HG02885 (cell line): ENCODE results near the gene SLC1A2.
"Not testable (repeated sequence)": the region's sequence is repeated elsewhere in the genome, so short reads cannot be mapped to it uniquely, and the experiment has no call there.

Experiments used
- ATAC-seq: cut with Tn5 transposase; IDR thresholded peaks from one replicate; pipeline ENCODE4 v1.9.1; 2021; ENCODE audit warnings: mild to moderate bottlenecking; ENCODE audit not compliant: unreplicated experiment, poor library complexity

Gene SLC1A2

GRCh38 chr11:35235936-35236666, 183.3 kb downstream of the SLC1A2 start:
- ATAC-seq, result no peak

DNA sequence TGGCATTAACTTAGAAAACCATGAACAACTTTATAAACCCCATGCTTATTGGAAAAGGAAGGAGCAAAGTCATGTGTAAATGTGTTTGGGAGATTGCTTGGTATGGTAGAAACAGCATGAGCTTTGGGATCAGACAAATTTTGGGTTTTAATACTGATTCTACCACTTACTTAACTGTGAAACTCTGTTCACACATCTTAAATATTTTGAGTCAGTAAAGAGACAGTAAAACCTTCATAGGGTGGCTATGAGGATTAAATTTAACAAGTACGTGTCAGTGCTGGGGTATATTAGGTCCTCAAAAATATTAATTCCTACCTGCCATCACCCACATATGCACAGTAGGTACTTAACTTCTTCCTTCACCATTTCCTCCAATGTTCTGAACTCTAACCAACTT, 183.9 kb downstream of the SLC1A2 start:
- ATAC-seq, result no peak

DNA sequence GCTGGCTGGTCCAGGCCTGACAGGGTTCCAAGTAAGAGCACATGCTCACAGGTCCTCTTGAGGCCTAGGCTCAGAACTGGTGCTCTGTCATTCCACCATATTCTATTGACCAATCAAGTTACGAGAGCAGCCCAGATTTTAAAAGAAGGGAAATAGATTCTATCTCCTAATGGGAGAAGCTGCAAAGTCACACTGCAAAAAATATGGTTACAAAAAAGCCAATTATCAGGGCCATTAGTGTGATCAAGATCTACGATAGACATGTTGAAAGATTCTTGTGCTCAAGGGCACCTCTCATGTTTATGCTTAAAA, 184.2 kb downstream of the SLC1A2 start:
- no peak for ATAC-seq

- no peak for ATAC-seq
Measured at GRCh38 chr11:35234460-35235156, 184.8 kb downstream of the SLC1A2 start.

- no peak for ATAC-seq
Measured at GRCh38 chr11:35233518-35233917, 185.8 kb downstream of the SLC1A2 start.

GRCh38 chr11:35232891-35233330, 186.4 kb downstream of the SLC1A2 start:
- ATAC-seq, result no peak

GRCh38 chr11:35231076-35231860, 188.1 kb downstream of the SLC1A2 start:
- no peak for ATAC-seq

DNA sequence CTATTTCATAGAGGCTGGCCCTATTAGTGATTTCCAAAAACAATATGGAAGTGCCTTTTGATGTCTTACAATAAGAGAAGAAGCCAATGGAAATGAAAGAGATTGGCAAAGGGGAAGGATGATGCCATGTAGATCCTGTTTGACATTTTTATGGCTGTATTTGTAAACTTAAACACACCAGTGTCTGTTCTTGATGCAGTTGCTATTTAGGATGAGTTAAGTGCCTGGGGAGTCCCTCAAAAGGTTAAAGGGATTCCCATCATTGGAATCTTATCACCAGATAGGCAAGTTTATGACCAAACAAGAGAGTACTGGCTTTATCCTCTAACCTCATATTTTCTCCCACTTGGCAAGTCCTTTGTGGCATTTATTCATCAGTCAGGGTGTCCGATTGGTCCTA, 189.0 kb downstream of the SLC1A2 start:
- no peak for ATAC-seq

GRCh38 chr11:35228328-35228725, 191.0 kb downstream of the SLC1A2 start:
- ATAC-seq, result no peak

- no peak for ATAC-seq
Measured at GRCh38 chr11:35227576-35228327, 191.6 kb downstream of the SLC1A2 start.

- ATAC-seq, result not testable (repeated sequence)
Measured at GRCh38 chr11:35226756-35227155, 192.6 kb downstream of the SLC1A2 start.

DNA sequence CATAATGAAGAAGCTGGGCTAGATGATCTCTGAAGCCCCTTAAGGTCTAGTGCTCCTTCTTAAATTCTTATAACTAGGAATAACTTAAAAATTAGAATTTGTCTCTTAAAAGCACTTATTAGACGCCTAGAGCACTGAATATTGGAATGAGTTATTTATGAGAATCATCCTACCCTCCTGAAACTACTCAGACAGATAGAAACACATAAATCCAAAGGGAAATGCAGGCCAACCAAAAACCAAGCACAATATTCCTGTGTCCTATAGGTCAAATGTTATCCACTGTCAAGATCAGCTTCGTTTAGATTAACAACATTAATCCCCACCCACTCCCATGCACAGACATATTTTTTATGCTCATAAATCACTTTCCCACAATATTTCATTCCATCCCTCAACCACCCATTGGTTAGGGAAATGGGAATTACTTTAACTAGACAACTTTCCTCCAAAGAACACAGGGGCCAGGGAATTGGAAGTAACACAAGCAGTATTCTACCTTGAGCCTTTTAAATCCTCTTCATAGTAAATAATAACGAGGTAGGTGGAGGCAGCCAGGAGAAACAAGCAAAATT, 193.3 kb downstream of the SLC1A2 start:
- ATAC-seq, result no peak

DNA sequence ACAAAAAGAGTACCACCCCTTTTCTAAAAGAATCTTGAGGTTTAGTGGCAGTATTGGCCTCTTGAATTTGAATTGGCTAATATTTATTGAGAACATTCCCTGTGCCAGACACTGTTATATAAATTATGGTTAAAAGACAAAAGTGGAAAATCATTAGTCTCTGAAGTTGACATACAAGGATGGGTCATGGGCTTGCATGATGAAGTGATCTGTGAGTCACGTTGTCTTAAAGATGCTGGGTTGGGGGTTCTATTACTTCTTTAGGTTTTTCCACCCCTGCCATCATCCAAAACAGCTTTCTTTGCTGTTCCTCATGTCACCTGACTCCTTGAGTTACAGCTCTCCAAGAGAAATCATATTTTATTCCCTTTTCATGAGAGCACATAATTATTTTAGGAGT, 195.4 kb downstream of the SLC1A2 start:
- no peak for ATAC-seq

- no peak for ATAC-seq
Measured at GRCh38 chr11:35223371-35223796, 196.0 kb downstream of the SLC1A2 start.

- ATAC-seq, result no peak
Measured at GRCh38 chr11:35218956-35219355, 200.4 kb downstream of the SLC1A2 start.

GRCh38 chr11:35216962-35217678, 202.2 kb downstream of the SLC1A2 start:
- ATAC-seq, result peak; percentile 39

GRCh38 chr11:35215945-35216344, 203.4 kb downstream of the SLC1A2 start:
- ATAC-seq, result no peak

- no peak for ATAC-seq
Measured at GRCh38 chr11:35214792-35215193, 204.6 kb downstream of the SLC1A2 start.

GRCh38 chr11:35214226-35214770, 205.1 kb downstream of the SLC1A2 start:
- ATAC-seq, result no peak
